ENCODE measurements around the gene ADARB2.

Gene ADARB2

GRCh38 chr10:1187151-1187854 is 550.0 kb downstream of the ADARB2 start:
- DNase-seq (ENCODE audit: low read depth) = no peak

- DNase-seq (ENCODE audit: low read depth) = no peak
These were observed 550.7 kb downstream of the ADARB2 start for GRCh38 chr10:1186683-1186990.

GRCh38 chr10:1185911-1186682 is 551.2 kb downstream of the ADARB2 start:
- no peak for DNase-seq (ENCODE audit: low read depth)

GRCh38 chr10:1184541-1185430 is 552.5 kb downstream of the ADARB2 start:
- DNase-seq (ENCODE audit: low read depth) = no peak

- DNase-seq (ENCODE audit: low read depth) = no peak
These were observed 553.6 kb downstream of the ADARB2 start for GRCh38 chr10:1183701-1184100.

- DNase-seq (ENCODE audit: low read depth) = no peak
These were observed 554.3 kb downstream of the ADARB2 start for GRCh38 chr10:1183033-1183396.

- DNase-seq (ENCODE audit: low read depth) = no peak
These were observed 554.9 kb downstream of the ADARB2 start for GRCh38 chr10:1182280-1183032.

- no peak for DNase-seq (ENCODE audit: low read depth)
These were observed 556.5 kb downstream of the ADARB2 start for GRCh38 chr10:1180836-1181235.

GRCh38 chr10:1180071-1180730 is 557.1 kb downstream of the ADARB2 start:
- DNase-seq (ENCODE audit: low read depth) = no peak

GRCh38 chr10:1179346-1180070 is 557.8 kb downstream of the ADARB2 start:
- DNase-seq (ENCODE audit: low read depth) = no peak

GRCh38 chr10:1178506-1178905 is 558.8 kb downstream of the ADARB2 start:
- DNase-seq (ENCODE audit: low read depth) = no peak

GRCh38 chr10:1177936-1178335 is 559.4 kb downstream of the ADARB2 start:
- no peak for DNase-seq (ENCODE audit: low read depth)

- no peak for DNase-seq (ENCODE audit: low read depth)
These were observed 561.3 kb downstream of the ADARB2 start for GRCh38 chr10:1175956-1176565.

- DNase-seq (ENCODE audit: low read depth) = no peak
These were observed 563.3 kb downstream of the ADARB2 start for GRCh38 chr10:1174022-1174421.

GRCh38 chr10:1173091-1173490 is 564.2 kb downstream of the ADARB2 start:
- no peak for DNase-seq (ENCODE audit: low read depth)

- DNase-seq (ENCODE audit: low read depth) = no peak
These were observed 564.9 kb downstream of the ADARB2 start for GRCh38 chr10:1172256-1172984.

- DNase-seq (ENCODE audit: low read depth) = no peak
These were observed 565.7 kb downstream of the ADARB2 start for GRCh38 chr10:1171586-1171985.

GRCh38 chr10:1171182-1171581 is 566.1 kb downstream of the ADARB2 start:
- no peak for DNase-seq (ENCODE audit: low read depth)

GRCh38 chr10:1170867-1171180 is 566.5 kb downstream of the ADARB2 start:
- DNase-seq (ENCODE audit: low read depth) = no peak
